D341Med (cell line): Measurements from ENCODE around the gene AHCYL1.
"Not testable (repeated sequence)": the region's sequence is repeated elsewhere in the genome, so short reads cannot be mapped to it uniquely, and the experiment has no call there.

Source experiments
- DNase-seq: peaks from one replicate; pipeline ENCODE4 v3.0.0; 2012; ENCODE audit warnings: low spot score

Gene AHCYL1

DNA sequence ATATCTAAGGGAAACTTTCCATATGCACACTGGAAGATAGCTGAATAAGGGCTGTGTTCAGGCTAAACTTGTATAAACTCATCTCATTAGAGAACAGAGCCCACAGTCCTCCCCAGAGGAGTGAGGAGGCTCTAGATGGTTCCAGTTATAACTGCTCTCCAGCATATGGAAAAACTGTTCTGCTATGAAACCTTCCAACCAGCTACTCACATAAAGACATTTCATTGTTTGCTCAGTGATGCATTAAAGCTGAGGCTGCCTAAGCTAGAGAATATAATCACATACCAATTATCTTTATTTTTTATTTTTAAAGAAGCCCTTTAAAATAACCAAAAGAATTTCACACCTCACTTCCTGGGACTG lies 13.3 kb downstream of the AHCYL1 start:
- no peak for DNase-seq

DNA sequence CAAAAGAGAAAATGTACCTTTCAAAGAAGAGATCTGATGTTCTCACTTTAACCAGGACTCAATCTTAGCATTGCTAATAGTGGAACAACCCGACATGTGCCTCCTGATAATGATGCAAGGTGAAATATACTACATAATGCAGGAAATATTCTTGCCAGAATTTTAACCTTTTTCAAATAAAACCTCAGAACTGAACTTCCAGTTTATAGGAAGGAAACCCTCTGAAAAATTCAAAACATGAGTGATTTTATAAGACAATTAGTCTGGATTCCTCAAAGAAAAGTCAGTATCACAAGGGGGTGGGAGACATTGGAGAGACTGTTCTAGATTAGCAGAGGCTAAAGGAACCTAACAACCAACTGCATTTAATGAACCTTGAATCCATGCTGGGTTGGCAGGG lies 18.1 kb downstream of the AHCYL1 start:
- no peak for DNase-seq

DNA sequence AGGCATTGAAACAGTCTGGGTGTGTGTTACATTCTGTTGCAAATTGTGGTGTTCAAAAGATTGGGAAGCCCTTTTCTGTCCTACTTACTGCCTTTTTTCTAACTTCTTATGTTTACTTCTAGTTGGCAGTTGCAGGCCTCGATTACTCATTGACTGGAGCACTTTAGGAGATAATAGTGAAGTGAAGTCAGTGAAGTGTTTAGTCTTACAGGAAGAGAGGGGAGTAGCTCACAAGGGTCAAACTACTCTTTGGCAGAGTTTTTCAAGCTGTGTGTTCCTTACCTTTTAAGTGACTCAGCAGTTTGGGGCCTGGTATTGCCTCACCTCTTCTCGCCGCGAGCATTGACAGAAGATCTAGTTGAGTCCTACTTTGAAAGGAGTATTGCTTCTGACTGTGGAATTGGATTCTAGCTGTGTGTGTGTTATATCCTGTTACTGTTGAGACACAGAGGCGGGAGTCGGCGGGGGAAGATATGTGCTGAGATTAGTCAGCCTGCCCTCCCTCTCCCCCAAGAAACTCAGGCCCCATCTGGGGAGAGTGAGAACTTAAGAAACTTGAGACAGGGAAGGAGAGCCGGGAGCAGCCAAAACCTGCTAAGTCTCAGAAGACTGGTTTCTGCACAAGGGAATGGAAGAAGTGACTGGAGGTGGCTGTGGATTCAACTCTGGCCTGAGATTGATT lies 19.3 kb downstream of the AHCYL1 start:
- DNase-seq, result no peak

DNA sequence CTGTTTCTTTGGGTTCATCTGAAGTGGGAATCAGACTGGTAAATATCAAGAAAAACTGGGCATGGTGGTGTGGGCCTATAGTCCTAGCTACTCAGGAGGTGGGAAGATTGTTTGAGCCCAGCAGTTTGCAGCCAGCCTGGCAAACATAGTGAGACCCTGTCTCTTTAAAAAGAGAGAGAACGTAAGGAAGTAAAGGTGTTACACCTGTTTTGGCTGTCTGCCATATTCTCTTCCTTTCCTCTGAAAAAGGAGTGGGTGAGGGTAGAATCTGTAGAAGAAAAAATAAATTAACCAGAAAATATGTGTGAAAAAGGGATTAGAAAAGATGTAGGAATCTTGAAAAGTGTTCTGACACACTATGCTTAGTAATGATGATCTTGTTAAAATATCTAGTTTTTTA lies 20.0 kb downstream of the AHCYL1 start:
- DNase-seq, result no peak

DNA sequence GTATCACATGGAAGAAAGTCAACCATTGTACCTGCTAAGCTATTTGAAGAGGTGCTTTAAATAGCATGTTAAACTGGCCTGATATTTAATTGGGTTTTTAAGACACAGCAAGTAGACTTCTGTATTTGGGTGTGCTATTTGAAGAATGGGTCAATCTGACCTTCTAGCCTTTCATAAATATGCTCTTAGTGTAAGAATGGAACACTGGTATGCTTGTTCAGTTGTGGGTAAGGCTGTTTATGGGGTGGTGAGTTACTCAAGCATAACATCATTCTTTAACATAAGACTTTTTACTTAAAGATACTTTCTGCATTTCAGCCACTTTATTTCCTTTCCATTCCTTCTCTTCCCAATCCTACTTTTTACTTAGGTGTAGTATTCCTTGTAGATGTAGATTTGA lies 21.4 kb downstream of the AHCYL1 start:
- no peak for DNase-seq

DNA sequence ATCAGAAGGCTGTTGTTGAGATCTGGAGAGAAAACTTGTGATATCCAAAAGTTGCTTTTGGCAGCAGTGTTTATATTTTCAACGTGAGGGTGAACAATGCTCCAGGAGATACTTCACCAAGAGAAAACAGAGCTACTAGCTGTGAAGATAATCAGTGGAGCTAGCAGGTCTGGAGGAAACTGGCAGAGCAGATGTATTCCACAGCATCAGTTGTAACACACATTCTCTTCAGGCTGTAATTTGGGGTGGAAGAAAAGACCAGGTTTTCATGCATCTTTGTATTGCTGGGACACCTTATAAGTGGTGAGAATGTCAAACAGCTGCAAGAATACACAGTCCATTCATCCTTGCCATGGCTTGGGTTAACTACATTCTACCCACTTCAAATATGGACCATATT lies 22.0 kb downstream of the AHCYL1 start:
- no peak for DNase-seq

DNA sequence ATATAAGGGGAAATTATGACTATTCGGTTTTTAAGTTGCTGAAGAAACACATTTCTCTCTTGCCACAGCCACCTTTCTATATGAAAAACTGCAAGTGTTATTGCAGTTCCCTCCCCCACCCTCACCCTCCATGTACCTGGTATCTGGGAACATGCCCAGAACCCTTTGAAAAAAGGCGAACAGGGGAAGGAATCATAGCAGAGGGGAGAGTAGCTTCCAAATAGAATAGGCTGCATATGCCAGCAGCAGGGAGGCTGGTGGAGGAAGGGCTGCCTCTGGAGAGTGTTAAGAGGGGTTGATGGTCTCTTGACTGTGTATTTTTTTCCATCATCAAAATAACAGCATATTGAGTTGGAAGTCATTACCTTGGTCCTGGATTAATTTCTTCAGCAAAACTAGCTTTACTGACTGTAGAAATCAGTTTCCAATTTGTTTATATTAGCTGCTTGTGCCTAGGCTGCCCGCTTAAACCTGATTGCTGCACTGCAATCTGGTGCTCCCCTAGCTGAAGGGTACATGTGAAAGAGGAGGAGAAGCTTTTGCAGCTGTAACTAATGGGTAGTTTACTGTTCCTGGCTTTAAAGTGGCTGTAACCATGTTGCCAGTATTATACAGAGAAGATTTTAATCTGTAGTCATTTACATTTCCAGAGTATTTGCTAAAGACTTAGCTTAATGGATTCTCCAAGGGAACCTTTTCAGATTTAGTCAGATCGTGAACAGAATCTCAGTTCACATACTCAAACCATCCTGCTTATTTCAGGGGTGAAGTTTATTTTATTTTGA lies 22.7 kb downstream of the AHCYL1 start:
- DNase-seq, result no peak

DNA sequence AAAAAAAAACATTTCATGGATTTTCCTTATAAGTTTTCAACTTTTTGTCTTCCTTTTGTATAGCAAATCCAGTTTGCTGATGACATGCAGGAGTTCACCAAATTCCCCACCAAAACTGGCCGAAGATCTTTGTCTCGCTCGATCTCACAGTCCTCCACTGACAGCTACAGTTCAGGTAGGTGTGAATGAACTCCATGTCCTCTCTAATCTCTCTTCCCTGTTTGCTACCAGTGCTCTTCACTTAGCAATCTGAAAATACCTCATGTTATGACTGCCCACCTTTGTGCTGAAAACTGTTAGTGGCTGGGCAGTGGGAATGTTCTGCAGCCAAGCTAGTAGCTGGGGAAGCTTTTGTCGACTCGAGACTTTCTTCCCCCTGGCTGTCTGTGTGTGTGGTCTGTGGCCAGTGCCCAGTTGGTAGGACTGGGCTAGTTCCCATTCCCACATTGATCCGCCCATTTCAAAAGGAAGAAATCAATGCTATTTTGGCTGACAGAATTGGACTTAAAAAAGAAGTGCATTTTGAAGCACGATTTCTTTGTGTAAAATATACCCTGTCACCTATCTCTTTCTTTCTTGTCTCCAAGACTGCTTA lies 24.5 kb downstream of the AHCYL1 start:
- no peak for DNase-seq

DNA sequence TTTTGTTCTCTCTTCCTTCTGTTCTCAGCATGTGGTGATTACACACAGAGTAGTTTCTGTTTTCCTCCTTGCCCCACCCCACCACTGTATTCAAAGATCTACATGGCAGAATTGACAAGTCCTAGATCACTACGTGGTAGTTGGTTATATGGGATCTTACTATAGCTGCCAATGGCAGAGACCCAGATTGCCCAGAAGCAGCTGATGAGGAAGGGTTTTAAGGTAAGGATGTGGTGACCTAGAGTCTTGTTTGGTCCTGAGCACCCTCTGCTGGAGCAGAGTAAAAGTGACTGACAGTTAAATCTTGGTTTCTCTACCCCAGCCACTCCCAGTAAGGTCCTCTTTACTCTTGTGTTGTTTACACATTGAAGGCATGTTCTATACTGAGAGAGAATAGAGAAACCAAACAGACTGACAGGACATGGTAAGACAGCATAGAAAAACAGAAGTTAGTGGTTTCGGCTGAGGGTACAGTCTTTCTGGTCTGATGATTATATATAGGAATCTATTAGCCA lies 27.0 kb downstream of the AHCYL1 start:
- peak; percentile 53 for DNase-seq

DNA sequence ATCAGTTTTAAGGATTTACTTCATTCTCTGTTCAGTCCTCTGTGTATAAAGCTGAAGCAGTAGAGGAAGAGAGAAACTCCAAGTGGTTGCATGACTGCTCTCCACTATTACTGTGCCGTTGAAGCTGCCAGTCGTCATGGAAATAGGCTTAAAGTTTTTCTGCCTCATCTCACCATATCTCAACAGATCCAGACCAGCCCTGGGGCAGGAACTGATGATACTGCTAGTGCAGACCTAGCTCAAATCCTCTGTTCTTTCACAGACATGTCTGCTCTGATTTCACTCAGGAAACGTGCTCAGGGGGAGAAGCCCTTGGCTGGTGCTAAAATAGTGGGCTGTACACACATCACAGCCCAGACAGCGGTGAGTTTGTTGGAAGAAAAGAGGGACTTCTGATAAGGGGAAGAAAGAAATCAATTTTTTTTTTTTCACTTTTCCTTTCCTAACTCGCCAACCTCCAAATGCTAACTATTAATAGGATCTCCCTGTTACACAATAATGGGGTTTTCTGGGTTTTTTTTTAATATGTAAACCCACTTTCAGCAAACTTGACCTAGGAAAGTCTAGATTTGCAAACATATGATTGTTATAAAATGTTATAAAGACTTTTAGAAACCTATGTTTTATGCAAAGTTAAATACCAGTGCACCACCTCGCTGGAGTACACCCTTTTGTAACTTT lies 27.7 kb downstream of the AHCYL1 start:
- no peak for DNase-seq

DNA sequence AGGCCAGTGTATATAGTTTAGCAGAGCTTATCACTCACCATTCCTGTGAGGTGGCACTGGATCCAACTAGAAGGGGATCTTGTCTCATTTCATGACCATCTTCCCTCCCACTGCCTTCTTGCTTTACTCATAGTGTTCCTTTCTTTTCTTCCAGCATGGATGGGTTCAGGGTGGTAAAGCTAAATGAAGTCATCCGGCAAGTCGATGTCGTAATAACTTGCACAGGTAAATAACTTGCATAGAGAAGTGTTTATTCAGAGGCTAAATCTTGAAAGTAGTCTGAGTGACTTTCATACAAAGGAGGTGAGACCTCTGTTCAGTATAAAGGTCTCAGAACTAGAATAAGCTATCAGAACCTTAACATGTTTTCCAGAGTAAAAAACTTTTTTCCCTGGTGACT lies 33.2 kb downstream of the AHCYL1 start:
- DNase-seq, result no peak

DNA sequence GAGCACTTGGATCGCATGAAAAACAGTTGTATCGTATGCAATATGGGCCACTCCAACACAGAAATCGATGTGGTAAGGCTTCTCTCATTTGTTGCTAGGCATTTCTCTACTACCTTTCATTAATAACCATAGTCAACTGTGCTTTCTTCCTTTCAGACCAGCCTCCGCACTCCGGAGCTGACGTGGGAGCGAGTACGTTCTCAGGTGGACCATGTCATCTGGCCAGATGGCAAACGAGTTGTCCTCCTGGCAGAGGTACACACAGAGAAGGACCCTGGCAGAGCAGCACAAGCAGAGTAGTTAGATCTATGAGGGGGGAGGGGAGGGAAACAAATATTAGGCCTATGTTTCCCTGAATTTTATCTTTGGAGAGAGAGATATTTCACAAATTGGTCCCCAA lies 33.8 kb downstream of the AHCYL1 start:
- no peak for DNase-seq

DNA sequence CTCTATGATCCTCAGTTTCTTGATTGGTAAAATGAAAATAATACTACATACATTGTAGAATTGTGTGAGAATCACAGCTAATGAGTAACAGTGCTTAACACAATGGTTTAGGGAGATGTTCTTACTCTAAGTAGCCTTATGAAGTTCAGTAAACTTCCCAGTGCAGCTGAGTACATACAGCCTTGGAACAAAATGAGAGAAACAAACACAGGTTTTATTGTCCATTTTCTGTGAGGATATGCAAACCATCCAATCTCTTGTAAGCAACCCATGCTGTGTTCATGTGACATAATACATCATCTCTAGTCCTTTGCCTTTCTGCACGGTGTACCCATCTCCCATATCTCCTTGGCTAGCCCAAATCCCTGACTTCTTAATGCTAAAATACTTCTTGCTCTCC lies 35.2 kb downstream of the AHCYL1 start:
- DNase-seq, result no peak

DNA sequence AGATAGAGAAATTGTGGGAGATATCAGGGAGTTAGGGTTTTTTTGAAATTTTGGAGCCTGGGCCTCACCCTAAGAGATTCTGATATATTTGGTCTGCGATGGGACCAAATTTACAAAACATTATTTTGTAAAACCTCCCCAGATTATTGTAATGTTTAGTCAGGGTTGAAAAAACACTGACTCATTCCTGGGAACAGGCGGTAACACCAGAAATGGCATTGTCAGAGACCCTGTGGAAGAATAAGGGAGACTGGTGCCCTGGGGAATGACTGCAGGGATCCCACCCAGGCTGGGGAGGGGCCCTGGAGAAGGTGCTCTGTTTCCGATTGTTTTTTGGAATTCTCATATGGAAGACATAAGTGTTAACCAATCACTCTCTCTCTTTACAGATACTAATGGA lies 36.7 kb downstream of the AHCYL1 start:
- no peak for DNase-seq

DNA sequence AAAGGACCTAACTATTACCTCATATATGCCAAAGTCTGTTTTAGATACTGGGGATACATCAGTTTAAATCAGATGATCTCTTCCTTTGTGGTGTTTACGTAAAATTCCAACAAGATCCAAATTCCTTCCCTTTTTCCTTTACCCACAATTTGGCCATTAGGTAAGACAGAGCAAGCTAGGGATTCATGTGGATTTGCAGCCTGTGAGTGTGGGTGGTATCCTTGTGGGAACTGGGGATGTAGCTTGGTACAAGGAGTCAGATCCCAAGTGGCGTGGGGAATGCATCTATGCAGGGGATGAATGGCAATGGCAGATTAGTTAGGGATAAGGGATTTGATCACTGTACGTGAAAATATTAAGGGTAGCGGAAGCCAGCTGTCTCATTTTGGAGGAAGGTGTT lies 40.0 kb downstream of the AHCYL1 start:
- DNase-seq, result no peak

DNA sequence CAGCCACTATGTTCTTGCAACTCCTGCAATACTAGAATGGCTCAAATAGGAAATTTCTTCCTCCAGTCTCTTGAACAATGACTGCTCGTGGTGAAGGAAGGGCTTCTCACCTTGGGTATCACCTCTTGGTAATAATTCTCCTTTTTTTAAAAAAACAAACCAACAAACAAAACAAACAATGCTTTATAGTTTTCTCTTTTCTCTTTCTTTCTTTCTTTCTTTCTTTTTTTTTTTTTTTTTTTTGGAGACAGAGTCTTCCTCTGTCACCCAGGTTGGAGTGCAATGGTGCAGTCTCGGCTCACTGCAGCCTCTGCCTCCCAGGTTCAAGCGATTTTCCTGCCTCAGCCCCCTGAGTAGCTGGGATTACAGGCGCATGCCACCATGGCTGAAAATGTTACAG lies 46.1 kb downstream of the AHCYL1 start:
- not testable (repeated sequence) for DNase-seq

DNA sequence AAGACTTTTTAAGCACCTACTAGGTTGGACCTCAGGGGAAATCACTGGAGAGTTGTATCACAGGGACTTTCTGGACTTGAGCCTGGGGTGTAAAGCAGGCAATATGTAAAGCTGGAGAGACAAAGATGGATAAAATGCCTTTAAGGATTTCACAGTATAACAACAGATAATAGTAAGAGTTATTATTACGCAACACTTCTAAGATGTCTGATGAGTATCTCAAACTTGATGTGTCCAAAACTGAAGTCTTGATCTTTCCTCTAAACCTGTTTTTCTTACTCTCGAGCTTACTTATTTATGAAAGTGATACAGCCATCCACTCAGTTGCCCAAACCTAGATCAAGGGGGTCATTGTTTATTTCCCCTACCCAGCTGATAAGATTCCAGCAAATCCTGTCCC lies 47.8 kb downstream of the AHCYL1 start:
- no peak for DNase-seq

DNA sequence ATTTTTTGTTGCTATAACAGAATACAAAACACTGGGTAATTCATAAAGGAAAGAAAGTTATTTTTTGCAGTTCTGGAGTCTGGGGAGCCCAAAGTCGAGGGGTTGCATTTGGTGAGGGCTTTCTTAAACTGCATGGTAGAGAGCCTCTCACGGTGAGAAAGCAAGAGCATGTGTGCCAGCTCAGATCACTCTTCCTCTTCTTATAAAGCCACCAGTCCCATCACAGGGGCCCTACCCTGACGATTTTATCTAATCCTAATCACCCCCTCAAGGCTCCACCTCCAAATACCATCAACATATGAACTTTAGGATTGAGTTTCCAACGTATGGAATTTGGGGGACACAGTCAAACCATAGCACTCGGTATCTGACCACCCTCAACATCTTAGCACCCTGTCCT lies 48.9 kb downstream of the AHCYL1 start:
- no peak for DNase-seq

DNA sequence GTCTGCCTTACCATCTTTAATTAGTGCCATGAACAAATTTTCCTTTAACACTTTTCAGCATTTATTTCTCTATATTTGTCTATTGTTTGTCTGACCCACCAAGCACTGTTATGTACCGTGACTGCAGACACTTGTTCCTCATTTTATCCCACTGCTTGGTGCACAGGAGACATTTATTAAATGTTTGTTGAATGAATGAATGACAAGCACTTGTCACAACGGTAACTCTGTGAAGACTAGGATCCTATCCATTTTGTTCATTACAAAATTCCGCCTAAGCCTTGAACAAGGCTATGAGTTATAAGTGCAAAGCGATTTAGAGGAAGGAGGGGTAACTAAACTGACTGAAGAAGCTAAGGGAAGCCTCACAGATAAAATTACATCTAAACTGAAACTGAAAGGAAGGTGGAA lies 49.5 kb downstream of the AHCYL1 start:
- DNase-seq, result no peak

DNA sequence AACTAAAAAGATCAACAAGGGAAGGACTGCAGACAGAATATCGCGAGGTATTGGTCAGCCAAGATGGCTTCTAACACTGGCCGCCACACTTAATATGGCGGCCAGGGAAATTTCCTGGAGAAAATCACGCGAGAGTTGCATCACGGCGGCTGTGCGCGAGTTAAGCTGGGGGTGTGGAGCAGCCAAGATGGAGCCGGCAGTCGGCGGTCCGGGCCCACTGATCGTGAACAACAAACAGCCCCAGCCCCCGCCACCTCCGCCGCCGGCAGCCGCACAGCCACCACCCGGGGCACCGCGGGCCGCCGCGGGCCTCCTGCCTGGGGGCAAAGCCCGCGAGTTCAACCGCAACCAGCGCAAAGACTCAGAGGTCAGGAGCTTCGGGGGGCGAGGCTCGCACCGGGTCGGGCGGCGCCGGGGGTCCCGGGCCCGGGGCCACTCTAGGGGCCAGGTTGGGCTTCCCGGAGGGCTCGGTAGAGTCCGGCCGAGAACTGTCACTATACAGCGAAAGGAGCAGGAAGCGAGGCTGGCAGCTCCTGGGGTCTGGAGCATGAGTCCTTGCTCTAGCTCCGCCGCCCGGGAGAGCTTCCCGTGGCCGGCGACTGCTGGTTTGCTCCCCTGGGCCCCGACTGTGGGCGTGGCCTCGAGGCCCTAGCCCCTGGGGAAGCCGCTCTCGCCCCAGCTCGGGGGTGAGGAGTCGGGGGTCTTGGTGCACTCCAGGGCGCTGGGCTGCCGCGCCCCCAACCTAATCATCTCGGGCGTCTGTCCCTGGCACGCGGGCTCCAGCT lies 50.1 kb downstream of the AHCYL1 start, which contains the start of gene STRIP1:
Gene STRIP1 (plus strand): TSS at position 174 of the 785 bp plus-strand sequence. CDS start 14 bp downstream, at position 188.
- DNase-seq, result peak; percentile 91

DNA sequence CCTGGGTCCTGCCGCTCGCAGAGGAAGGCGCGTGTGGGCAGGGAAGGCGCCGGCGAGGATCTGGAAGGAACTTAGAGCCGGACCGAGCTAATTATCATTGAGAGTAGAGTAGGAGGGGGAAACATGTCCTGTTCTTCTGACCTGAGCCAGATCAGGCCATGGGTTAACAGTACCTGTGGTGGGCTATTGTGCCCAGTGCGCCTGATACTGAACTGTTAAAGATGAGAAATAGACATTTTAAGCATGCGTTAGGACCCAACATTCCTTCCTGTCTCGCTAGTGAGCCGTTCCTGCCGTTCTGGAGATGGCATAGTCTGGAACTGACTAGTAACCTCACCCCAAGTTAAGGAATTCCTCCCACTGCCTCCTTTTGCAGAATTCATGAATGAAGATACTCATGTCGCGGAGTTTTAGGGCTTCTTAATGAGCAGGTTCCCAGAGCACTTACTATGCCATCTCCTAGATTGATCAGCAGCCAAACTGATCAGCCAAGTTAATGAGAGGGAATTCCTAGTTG lies 50.7 kb downstream of the AHCYL1 start:
- no peak for DNase-seq

DNA sequence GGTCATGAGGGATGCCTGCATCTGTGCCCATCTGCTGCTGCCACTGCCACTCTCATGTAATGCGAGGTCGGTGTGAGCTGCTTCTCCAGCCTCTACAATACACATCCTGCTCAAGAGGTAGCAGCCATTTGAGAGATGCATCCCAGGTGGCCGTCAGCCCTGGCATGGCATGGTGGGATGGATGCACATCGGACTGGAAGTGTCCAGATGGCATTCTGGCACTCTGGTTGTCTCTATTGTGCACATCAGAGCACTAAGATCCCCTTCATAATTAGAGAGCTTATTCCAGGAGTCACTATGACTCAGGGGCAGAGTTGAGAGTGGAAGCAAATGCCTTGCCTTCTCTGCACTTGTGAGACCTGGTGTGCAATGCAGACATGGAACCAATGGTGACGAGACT lies 53.7 kb downstream of the AHCYL1 start:
- no peak for DNase-seq
